Coronary artery (tissue), 2 donors: ENCODE measurements around the gene ACAT1.
"Not testable (repeated sequence)": the region's sequence is repeated elsewhere in the genome, so short reads cannot be mapped to it uniquely, and the experiment has no call there.

Source experiments
- DNase-seq: peaks from one replicate; pipeline ENCODE4 v3.0.0-alpha.2; 2017; ENCODE audit warnings: low spot score
- H3K27ac ChIP-seq, 2 donors: fragments of 200-600 bp; sonication (generic); one replicate each; pipeline ENCODE4 v1.5.1; 2016 to 2019
- H3K4me3 ChIP-seq: fragments of 200-600 bp; sonication (generic); 2 replicates; pipeline ENCODE4 v1.5.1; 2016; ENCODE audit warnings: mild to moderate bottlenecking, moderate library complexity
- CTCF ChIP-seq: fragments of 200-600 bp; sonication (generic); IDR thresholded peaks from one replicate; pipeline ENCODE4 v1.5.1; 2019; ENCODE audit warnings: antibody characterized with exemption

The ACAT1 gene

GRCh38 chr11:108125096-108125495 is 3.7 kb downstream of the ACAT1 start:
- no peak overlapping the region for H3K27ac ChIP-seq
- no peak for DNase-seq
- no peak overlapping the region for H3K4me3 ChIP-seq
- TF ChIP-seq CTCF, result no peak

GRCh38 chr11:108128772-108129171 is 7.4 kb downstream of the ACAT1 start:
- DNase-seq, result no peak
- Histone ChIP-seq H3K4me3 (no peak overlapping the region), H3K27ac (no peak overlapping the region)
- TF ChIP-seq CTCF, result no peak

GRCh38 chr11:108131993-108132392 is 10.6 kb downstream of the ACAT1 start:
- Histone ChIP-seq H3K27ac (no peak overlapping the region), H3K4me3 (no peak overlapping the region)
- no peak for TF ChIP-seq CTCF
- DNase-seq, result no peak

GRCh38 chr11:108132993-108133538 is 11.7 kb downstream of the ACAT1 start:
- not testable (repeated sequence) for H3K27ac ChIP-seq, H3K4me3 ChIP-seq, DNase-seq

GRCh38 chr11:108135845-108136544 is 14.6 kb downstream of the ACAT1 start:
- TF ChIP-seq CTCF, result no peak
- H3K27ac ChIP-seq, result no peak overlapping the region

GRCh38 chr11:108137212-108137611 is 15.8 kb downstream of the ACAT1 start:
- no peak overlapping the region for H3K4me3 ChIP-seq
- TF ChIP-seq CTCF, result no peak
- no peak overlapping the region for H3K27ac ChIP-seq
- no peak for DNase-seq

More at GRCh38 chr11:108135845-108136544, 14.6 kb downstream of the ACAT1 start:
- no peak for DNase-seq
- H3K4me3 ChIP-seq, result no peak overlapping the region

- no peak overlapping the region for H3K27ac ChIP-seq
- no peak overlapping the region for H3K4me3 ChIP-seq
- TF ChIP-seq CTCF, result no peak
- no peak for DNase-seq
These were observed 20.9 kb downstream of the ACAT1 start for GRCh38 chr11:108142304-108142703.
